IPS DF 6.9 (cell line): ENCODE results near the gene FAM50A.
A peak's percentile ranks its signal among the peaks of the same experiment; 100 is the strongest.

Experiments used
- DNase-seq: peaks from one replicate; pipeline ENCODE4 v3.0.0-alpha.2; 2013; ENCODE audit warnings: low read depth, low spot score
- H3K27ac ChIP-seq: one replicate; pipeline ENCODE4 v1.5.1; 2013; ENCODE audit warnings: low read length, control low read depth
- H3K27me3 ChIP-seq: 2 replicates; pipeline ENCODE4 v1.6.1; 2013; ENCODE audit warnings: mild to moderate bottlenecking, low read length; ENCODE audit not compliant: control insufficient read depth, insufficient read depth
- H3K36me3 ChIP-seq: 2 replicates; pipeline ENCODE4 v1.6.1; 2013; ENCODE audit warnings: low read length; ENCODE audit not compliant: control insufficient read depth, insufficient read depth
- H3K4me1 ChIP-seq: 2 replicates; pipeline ENCODE4 v1.6.1; 2013; ENCODE audit warnings: low read length; ENCODE audit not compliant: control insufficient read depth, insufficient read depth
- H3K4me3 ChIP-seq: 2 replicates; pipeline ENCODE4 v1.5.1; 2013; ENCODE audit warnings: mild to moderate bottlenecking, low read length
- H3K9me3 ChIP-seq: 2 replicates; pipeline ENCODE4 v1.6.1; 2013; ENCODE audit warnings: low read length, inconsistent platforms; ENCODE audit not compliant: control insufficient read depth, insufficient read depth
- WGBS: extraction: QIAGEN DNeasy Blood & Tissue Kit; methylation state at CpG from one replicate; pipeline ENCODE4 v1.1.7; 2013; ENCODE audit warnings: mixed read lengths, missing lambda C conversion rate; ENCODE audit not compliant: insufficient read length, insufficient coverage; 5-methylcytosine and 5-hydroxymethylcytosine counted together

Gene FAM50A

DNA sequence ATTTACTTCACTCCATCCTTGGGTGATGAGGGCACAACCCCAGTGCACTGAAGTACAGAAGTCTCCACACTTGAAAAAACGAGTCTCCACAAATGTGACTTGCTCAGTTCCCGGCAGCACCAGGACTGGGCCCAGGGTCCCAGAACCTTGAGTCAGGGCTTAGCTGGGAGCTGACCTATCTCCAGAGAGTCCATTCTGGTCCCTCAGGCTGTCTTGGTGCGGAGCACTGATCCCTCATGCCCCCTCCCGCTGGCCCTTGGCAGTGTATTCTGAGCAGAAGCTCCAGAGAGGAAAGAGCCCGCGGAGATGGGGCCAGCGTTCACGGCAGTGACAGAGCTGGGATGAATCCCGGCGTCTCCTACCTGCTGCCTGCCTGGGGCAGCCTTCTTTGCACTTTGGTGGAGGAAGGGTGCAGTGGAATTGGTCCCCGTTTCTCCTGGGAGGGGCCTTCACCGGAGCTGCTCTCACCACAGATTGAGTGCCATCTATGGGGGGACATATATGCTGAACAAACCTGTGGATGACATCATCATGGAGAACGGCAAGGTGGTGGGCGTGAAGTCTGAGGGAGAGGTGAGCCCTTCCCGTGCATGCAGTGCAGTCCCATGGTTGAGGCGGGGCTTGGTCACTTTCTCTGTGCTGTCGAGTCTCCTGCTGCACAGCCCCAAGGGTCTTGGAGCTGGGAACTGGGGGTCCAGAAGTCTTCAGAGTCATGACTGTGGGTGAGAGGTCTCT lies 3.2 kb upstream of the FAM50A start:
- Histone ChIP-seq H3K9me3 (no peaks in the 10 kb centered on the region), H3K27ac (no peak overlapping the region), H3K27me3 (no peaks in the 10 kb centered on the region), H3K4me1 (peaks cover 2% of the 10 kb centered on the region; the same call in 1 of the 2 replicates), H3K4me3 (no peak overlapping the region), H3K36me3 (peaks cover 17% of the 10 kb centered on the region)
- no peak for DNase-seq
- no CpG with 5 or more reads among the region's 17 CpGs for WGBS

DNA sequence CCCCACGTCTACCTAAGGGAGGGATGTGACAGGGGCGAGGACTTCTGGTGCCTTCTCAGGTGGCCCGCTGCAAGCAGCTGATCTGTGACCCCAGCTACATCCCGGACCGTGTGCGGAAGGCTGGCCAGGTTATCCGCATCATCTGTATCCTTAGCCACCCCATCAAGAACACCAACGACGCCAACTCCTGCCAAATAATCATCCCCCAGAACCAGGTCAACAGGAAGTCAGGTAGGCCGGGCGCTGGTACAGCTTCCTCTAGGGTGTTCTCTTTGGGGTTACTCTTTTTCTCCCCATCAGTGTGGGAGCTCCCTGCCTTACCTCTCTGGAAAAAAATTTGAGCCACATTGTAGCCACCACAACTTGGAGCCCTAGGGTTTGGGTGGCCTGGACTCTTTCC lies 2.4 kb upstream of the FAM50A start:
- Histone ChIP-seq H3K9me3 (no peaks in the 10 kb centered on the region), H3K4me3 (no peak overlapping the region), H3K4me1 (peaks cover 2% of the 10 kb centered on the region; the same call in 1 of the 2 replicates), H3K27ac (no peak overlapping the region), H3K27me3 (no peaks in the 10 kb centered on the region), H3K36me3 (peaks cover 17% of the 10 kb centered on the region)
- DNase-seq, result no peak
- no CpG with 5 or more reads among the region's 11 CpGs for WGBS

DNA sequence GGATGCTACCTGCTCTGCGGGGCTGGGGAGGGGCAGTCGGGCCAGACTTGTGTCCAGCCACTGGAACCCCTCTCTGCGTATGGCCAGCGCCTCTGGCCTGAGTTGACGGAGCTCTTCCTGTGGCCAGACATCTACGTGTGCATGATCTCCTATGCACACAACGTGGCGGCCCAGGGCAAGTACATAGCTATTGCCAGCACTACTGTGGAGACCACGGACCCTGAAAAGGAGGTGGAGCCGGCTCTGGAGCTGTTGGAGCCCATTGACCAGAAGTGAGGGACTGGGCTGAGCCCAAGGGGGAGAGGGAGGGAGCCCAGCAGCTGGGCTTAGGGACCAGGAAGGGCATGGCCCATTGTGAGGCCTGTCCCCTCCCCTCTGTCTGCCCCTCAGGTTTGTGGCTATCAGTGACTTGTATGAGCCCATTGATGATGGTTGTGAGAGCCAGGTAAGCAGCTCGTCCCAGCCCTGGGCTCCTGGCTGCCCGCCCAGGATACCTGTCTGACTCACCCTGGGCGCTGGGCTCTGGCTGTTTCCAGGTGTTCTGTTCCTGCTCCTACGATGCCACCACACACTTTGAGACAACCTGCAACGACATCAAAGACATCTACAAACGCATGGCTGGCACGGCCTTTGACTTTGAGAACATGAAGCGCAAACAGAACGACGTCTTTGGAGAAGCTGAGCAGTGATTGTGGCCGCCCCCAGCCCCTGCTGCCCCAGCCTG lies 1.8 kb upstream of the FAM50A start:
- WGBS, result no CpG with 5 or more reads among the region's 21 CpGs
- Histone ChIP-seq H3K9me3 (no peaks in the 10 kb centered on the region), H3K4me1 (peaks cover 2% of the 10 kb centered on the region; the same call in 1 of the 2 replicates), H3K27ac (no peak overlapping the region), H3K36me3 (peaks cover 20% of the 10 kb centered on the region), H3K27me3 (no peaks in the 10 kb centered on the region), H3K4me3 (no peak overlapping the region)
- DNase-seq, result no peak

GRCh38 chrX:154443479-154443910 lies 446 bp upstream of the FAM50A start:
- Histone ChIP-seq H3K27ac (no peak overlapping the region), H3K4me3 (peak overlapping the region; percentile 55; the same call in 1 of the 2 replicates), H3K4me1 (peaks cover 2% of the 10 kb centered on the region; the same call in 1 of the 2 replicates), H3K36me3 (peaks cover 21% of the 10 kb centered on the region), H3K27me3 (no peaks in the 10 kb centered on the region), H3K9me3 (no peaks in the 10 kb centered on the region)
- no peak for DNase-seq
- WGBS, result no CpG with 5 or more reads among the region's 10 CpGs

GRCh38 chrX:154444755-154445246 lies 860 bp downstream of the FAM50A start:
- peaks cover 29% of the 10 kb centered on the region for H3K36me3 ChIP-seq

GRCh38 chrX:154445776-154446175 lies 1.8 kb downstream of the FAM50A start:
- no CpG with 5 or more reads among the region's 16 CpGs for WGBS

More at GRCh38 chrX:154444755-154445246, 860 bp downstream of the FAM50A start:
- Histone ChIP-seq H3K9me3 (no peaks in the 10 kb centered on the region), H3K27me3 (no peaks in the 10 kb centered on the region), H3K4me1 (peaks cover 2% of the 10 kb centered on the region; the same call in 1 of the 2 replicates), H3K27ac (no peak overlapping the region), H3K4me3 (peak overlapping the region; percentile 55; the same call in 1 of the 2 replicates)
- no CpG with 5 or more reads among the region's 13 CpGs for WGBS
- no peak for DNase-seq

DNA sequence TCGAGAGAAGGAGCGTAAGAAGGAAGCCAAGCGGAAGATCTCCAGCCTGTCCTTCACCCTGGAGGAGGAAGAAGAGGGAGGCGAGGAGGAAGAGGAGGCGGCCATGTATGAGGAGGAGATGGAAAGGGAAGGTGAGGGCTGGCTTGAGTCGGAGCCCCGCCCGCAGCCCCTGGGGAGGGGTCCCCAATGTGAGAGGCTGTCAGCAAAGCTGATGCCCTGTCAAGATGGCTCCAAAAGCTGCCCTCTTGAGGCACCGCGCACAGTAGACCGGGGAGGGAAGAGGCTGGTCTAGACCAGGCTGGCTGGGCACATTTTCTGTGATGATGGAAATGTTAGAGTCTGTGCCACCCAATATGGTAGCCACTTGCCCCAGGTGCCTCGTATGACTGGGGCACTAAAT lies 2.5 kb downstream of the FAM50A start:
- H3K4me1 ChIP-seq, result peaks cover 2% of the 10 kb centered on the region; the same call in 1 of the 2 replicates
- no peak for DNase-seq
- no peaks in the 10 kb centered on the region for H3K9me3 ChIP-seq
- no peak overlapping the region for H3K4me3 ChIP-seq
- no CpG with 5 or more reads among the region's 12 CpGs for WGBS
- peaks cover 25% of the 10 kb centered on the region for H3K36me3 ChIP-seq
- no peak overlapping the region for H3K27ac ChIP-seq
- H3K27me3 ChIP-seq, result no peaks in the 10 kb centered on the region

More at GRCh38 chrX:154445776-154446175, 1.8 kb downstream of the FAM50A start:
- H3K4me1 ChIP-seq, result peaks cover 2% of the 10 kb centered on the region; the same call in 1 of the 2 replicates
- H3K27ac ChIP-seq, result no peak overlapping the region
- H3K36me3 ChIP-seq, result peaks cover 29% of the 10 kb centered on the region
- no peak overlapping the region for H3K4me3 ChIP-seq
- H3K27me3 ChIP-seq, result no peaks in the 10 kb centered on the region
- DNase-seq, result no peak
- H3K9me3 ChIP-seq, result no peaks in the 10 kb centered on the region

GRCh38 chrX:154448484-154448883 lies 4.5 kb downstream of the FAM50A start:
- Histone ChIP-seq H3K27me3 (no peaks in the 10 kb centered on the region), H3K4me1 (peaks cover 2% of the 10 kb centered on the region; the same call in 1 of the 2 replicates), H3K4me3 (no peak overlapping the region), H3K27ac (no peak overlapping the region), H3K36me3 (peaks cover 15% of the 10 kb centered on the region), H3K9me3 (no peaks in the 10 kb centered on the region)
- no CpG with 5 or more reads among the region's 14 CpGs for WGBS
- DNase-seq, result no peak

DNA sequence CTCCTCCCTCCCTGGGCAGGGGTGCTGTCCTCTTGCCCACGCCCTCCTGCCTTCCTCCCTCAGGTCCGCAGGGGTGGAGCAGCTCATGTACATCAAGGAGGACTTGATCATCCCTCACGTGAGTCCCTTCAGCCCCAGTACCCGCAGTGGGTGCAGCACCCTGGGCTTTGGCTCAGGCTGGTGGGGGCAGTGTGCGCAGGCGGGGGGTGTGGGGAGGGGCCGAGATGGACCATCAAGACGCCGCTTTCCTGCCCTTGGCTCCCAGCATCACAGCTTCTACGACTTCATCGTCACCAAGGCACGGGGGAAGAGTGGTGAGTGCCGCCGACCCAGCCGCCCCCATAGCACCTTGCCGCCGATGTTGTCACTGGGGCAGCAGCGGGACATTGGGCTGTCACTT lies 5.7 kb downstream of the FAM50A start:
- DNase-seq, result no peak
- Histone ChIP-seq H3K27ac (no peak overlapping the region), H3K27me3 (no peaks in the 10 kb centered on the region), H3K4me1 (peaks cover 2% of the 10 kb centered on the region; the same call in 1 of the 2 replicates), H3K4me3 (no peak overlapping the region), H3K9me3 (no peaks in the 10 kb centered on the region), H3K36me3 (peaks cover 15% of the 10 kb centered on the region)
- WGBS, result no CpG with 5 or more reads among the region's 18 CpGs

- no peaks in the 10 kb centered on the region for H3K4me1 ChIP-seq
- DNase-seq, result no peak
- H3K27me3 ChIP-seq, result no peaks in the 10 kb centered on the region
- peaks cover 15% of the 10 kb centered on the region for H3K36me3 ChIP-seq
- H3K9me3 ChIP-seq, result no peaks in the 10 kb centered on the region
- no CpG with 5 or more reads among the region's 17 CpGs for WGBS
- H3K4me3 ChIP-seq, result no peak overlapping the region
- H3K27ac ChIP-seq, result no peak overlapping the region
These were observed 6.4 kb downstream of the FAM50A start for GRCh38 chrX:154450312-154450711.
